AG04449 (cell line): ENCODE measurements around the gene SHISA9.

ENCODE experiments used
- CTCF ChIA-PET: fragments of 350-600 bp; formaldehyde crosslinking; extraction: SDS; loops from one replicate; lab custom pipeline; 2021; ENCODE audit warnings: antibody characterized with exemption; lab: Yijun Ruan, JAX
- POLR2A ChIA-PET: fragments of 400-600, 350-600 bp; formaldehyde crosslinking; extraction: SDS; loops from one replicate; lab custom pipeline; 2020; ENCODE audit warnings: antibody characterized with exemption, inconsistent platforms; lab: Yijun Ruan, JAX
- DNase-seq: peaks from one replicate; pipeline ENCODE4 v3.0.0-alpha.2; 2010; ENCODE audit warnings: low read depth, low spot score
- H3K4me3 ChIP-seq: 2 replicates; pipeline ENCODE4 v1.5.1; 2011; ENCODE audit warnings: low read depth, mild to moderate bottlenecking, control low read depth, low read length
- TF ChIP-seq, protein P1 (sequence below): IDR thresholded peaks from one replicate; pipeline ENCODE4 v1.5.1; 2011; ENCODE audit warnings: mild to moderate bottlenecking, moderate library complexity, low read length, control low read depth, inconsistent platforms; ENCODE audit not compliant: insufficient read depth; ENCODE audit errors: missing control alignments

Gene SHISA9

GRCh38 chr16:12878973-12879372, 22.4 kb upstream of the SHISA9 start:
- no peak overlapping the region for H3K4me3 ChIP-seq
- ChIA-PET CTCF (no interaction called here), POLR2A (no interaction called here)
- TF ChIP-seq, protein P1, sequence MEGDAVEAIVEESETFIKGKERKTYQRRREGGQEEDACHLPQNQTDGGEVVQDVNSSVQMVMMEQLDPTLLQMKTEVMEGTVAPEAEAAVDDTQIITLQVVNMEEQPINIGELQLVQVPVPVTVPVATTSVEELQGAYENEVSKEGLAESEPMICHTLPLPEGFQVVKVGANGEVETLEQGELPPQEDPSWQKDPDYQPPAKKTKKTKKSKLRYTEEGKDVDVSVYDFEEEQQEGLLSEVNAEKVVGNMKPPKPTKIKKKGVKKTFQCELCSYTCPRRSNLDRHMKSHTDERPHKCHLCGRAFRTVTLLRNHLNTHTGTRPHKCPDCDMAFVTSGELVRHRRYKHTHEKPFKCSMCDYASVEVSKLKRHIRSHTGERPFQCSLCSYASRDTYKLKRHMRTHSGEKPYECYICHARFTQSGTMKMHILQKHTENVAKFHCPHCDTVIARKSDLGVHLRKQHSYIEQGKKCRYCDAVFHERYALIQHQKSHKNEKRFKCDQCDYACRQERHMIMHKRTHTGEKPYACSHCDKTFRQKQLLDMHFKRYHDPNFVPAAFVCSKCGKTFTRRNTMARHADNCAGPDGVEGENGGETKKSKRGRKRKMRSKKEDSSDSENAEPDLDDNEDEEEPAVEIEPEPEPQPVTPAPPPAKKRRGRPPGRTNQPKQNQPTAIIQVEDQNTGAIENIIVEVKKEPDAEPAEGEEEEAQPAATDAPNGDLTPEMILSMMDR: no peak
- DNase-seq: no peak

DNA sequence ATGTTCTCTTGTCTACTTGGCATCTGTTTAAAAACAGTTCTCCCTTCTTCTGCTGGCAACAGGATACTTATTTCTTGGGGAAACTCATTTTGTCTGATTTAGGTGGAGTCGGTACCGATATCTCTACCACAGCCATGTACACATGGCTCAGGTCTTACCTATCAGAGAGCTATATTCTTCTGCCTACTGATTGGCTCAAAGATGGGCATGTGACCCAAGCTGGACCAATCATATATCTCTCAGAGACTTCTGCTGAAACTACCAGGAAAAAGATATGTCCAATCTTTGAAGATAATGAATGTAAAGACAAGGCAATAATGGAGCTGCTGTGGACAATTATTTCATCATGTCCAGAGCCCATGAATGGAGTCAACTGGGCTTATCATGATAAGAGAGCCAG, 21.6 kb upstream of the SHISA9 start:
- DNase-seq: no peak
- TF ChIP-seq, protein P1: no peak
- ChIA-PET POLR2A (no interaction called here), CTCF (no interaction called here)
- no peak overlapping the region for H3K4me3 ChIP-seq

GRCh38 chr16:12881182-12881581, 20.2 kb upstream of the SHISA9 start:
- CTCF ChIA-PET: no interaction called here
- TF ChIP-seq, protein P1: no peak
- no peak for DNase-seq

GRCh38 chr16:12881740-12882139, 19.7 kb upstream of the SHISA9 start:
- CTCF ChIA-PET: no interaction called here
- POLR2A ChIA-PET: no interaction called here
- TF ChIP-seq, protein P1: no peak
- no peak overlapping the region for H3K4me3 ChIP-seq
- no peak for DNase-seq

More at GRCh38 chr16:12881182-12881581, 20.2 kb upstream of the SHISA9 start:
- no peak overlapping the region for H3K4me3 ChIP-seq
- POLR2A ChIA-PET: no interaction called here

DNA sequence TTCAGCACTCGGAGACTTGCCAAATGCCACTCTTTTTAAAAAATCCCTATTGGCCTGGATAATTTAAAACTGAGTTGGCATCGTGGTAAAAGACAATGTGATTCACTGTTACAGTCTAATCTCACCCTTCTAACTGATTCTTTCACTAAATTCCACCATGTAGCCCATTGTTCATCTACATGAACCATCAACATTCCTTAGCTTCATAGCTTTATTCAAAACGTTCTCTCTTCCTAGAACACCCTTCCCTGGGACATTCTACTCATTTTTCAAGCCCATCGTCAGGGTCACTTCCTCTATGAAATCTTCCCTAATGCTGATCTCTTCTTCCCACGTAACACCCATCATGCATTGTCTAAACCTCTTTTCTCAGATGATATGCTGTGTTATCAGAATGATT, 15.7 kb upstream of the SHISA9 start:
- CTCF ChIA-PET: interaction anchor here (1.3 to 1.4 kb wide), 2 partner anchors 9 to 11 kb away, joined by 3 to 5 read pairs; no protein-coding TSS in a partner anchor
- no peak for DNase-seq
- no peak overlapping the region for H3K4me3 ChIP-seq
- POLR2A ChIA-PET: no interaction called here
- TF ChIP-seq, protein P1: no peak

GRCh38 chr16:12891836-12892235, 9.6 kb upstream of the SHISA9 start:
- CTCF ChIA-PET: no interaction called here
- TF ChIP-seq, protein P1: no peak
- no peak for DNase-seq
- POLR2A ChIA-PET: no interaction called here
- no peak overlapping the region for H3K4me3 ChIP-seq
